Tibial nerve (tissue), 4 donors: ENCODE measurements around the gene NDUFAB1. TPM values are rescaled to one million over a fixed set of nuclear protein-coding genes. Genes with fewer than 3 reads are reported as not detected.
A peak's percentile ranks its signal among the peaks of the same experiment; 100 is the strongest.

Experiments
- DNase-seq, 2 donors: peaks; one replicate each; pipeline ENCODE4 v3.0.0-alpha.2; 2019; ENCODE audit warnings: low spot score in 2 of 2
- H3K27ac ChIP-seq, 4 donors: fragments of 200-600 bp; sonication (generic) in 3 of 4; one replicate each; pipeline ENCODE4 v1.5.1; 2017 to 2019; ENCODE audit warnings: mild to moderate bottlenecking in 1 of 4
- H3K27me3 ChIP-seq, 2 donors: fragments of 200-600 bp; sonication (generic) in 1 of 2; one replicate each; pipeline versions ENCODE4 v1.5.1 to v1.6.0; 2017 to 2019
- H3K36me3 ChIP-seq, 3 donors: fragments of 200-600 bp; sonication (generic); one replicate each; pipeline ENCODE4 v1.5.1; 2018 to 2019
- H3K4me1 ChIP-seq, 4 donors: fragments of 200-600 bp; sonication (generic) in 3 of 4; one replicate each; pipeline ENCODE4 v1.5.1; 2017 to 2019
- H3K4me3 ChIP-seq, 4 donors: fragments of 200-600 bp; sonication (generic) in 3 of 4; one replicate each; pipeline ENCODE4 v1.5.1; 2017 to 2019; ENCODE audit warnings: mild to moderate bottlenecking in 1 of 4, moderate library complexity in 1 of 4
- H3K9me3 ChIP-seq, 4 donors: fragments of 200-600 bp; sonication (generic) in 3 of 4; one replicate each; pipeline ENCODE4 v1.5.1; 2017 to 2019
- CTCF ChIP-seq, 5 experiments: fragments of 200-600 bp in 3 of 5; fragments of 450-650 bp in 2 of 5; sonication (generic) in 3 of 5; IDR thresholded peaks; one replicate each; pipeline ENCODE4 v1.5.1; 2016 to 2019; ENCODE audit warnings: antibody characterized with exemption in 5 of 5, mild to moderate bottlenecking in 3 of 5, moderate library complexity in 2 of 5
- EP300 ChIP-seq, 2 donors: sonication (generic); formaldehyde crosslinking; IDR thresholded peaks; one replicate each; pipeline ENCODE4 v1.6.1; 2017; ENCODE audit warnings: antibody characterized with exemption in 2 of 2, mild to moderate bottlenecking in 1 of 2
- POLR2A ChIP-seq, 2 donors: fragments of 450-650 bp; IDR thresholded peaks; one replicate each; pipeline ENCODE4 v1.6.1; 2017; ENCODE audit warnings: antibody characterized with exemption in 2 of 2, mild to moderate bottlenecking in 2 of 2, moderate library complexity in 2 of 2
- WGBS, 2 donors: methylation state at CpG; one replicate each; pipeline ENCODE4 v1.1.5; 2018; 5-methylcytosine and 5-hydroxymethylcytosine counted together
- total RNA-seq, 4 donors: library from RNA; depleted of rRNA; stranded (reverse); fragments of >200 nt; gene quantifications; one replicate each; pipeline ENCODE4 v1.1.0, GENCODE V29; 2016

The NDUFAB1 gene
- total RNA-seq, 4 donors from 2014 or later = 43.7 to 87.8 (median 67.1) TPM

- no peak for DNase-seq
- Histone ChIP-seq H3K36me3 (peaks cover 0 to 90% (median 44%) of the 10 kb centered on the region in 3 donors), H3K27ac (no peak overlapping the region), H3K4me3 (no peak overlapping the region), H3K4me1 (peaks cover 0 to 37% (median 18%) of the 10 kb centered on the region in 4 donors), H3K9me3 (no peaks in the 10 kb centered on the region), H3K27me3 (no peaks in the 10 kb centered on the region)
- WGBS, 2 donors = 91 to 92% methylated on average over 6 of the region's 6 CpGs
- TF ChIP-seq EP300 (IDR thresholded peaks at IDR 0.05) (no peak), CTCF (IDR thresholded peaks at IDR 0.05) (no peak), POLR2A (IDR thresholded peaks at IDR 0.05) (no peak)
These were observed 32.9 kb downstream of the NDUFAB1 start for GRCh38 chr16:23563186-23563585.

GRCh38 chr16:23562505-23562904, 33.6 kb downstream of the NDUFAB1 start:
- H3K4me1 ChIP-seq = peaks cover 0 to 38% (median 19%) of the 10 kb centered on the region in 4 donors
- WGBS, 2 donors = 91 to 94% methylated on average over 13 of the region's 13 CpGs
- peaks cover 0 to 83% (median 44%) of the 10 kb centered on the region in 3 donors for H3K36me3 ChIP-seq
- no peak for DNase-seq
- TF ChIP-seq POLR2A (IDR thresholded peaks at IDR 0.05) (no peak), CTCF (IDR thresholded peaks at IDR 0.05) (no peak), EP300 (IDR thresholded peaks at IDR 0.05) (no peak)
- H3K4me3 ChIP-seq = no peak overlapping the region
- no peaks in the 10 kb centered on the region for H3K27me3 ChIP-seq
- no peak overlapping the region for H3K27ac ChIP-seq
- no peaks in the 10 kb centered on the region for H3K9me3 ChIP-seq

- 80 to 81% methylated on average over 5 of the region's 5 CpGs for WGBS, 2 donors
- Histone ChIP-seq H3K27ac (no peak overlapping the region), H3K4me1 (peaks cover 0 to 42% (median 20%) of the 10 kb centered on the region in 4 donors), H3K36me3 (peaks cover 0 to 74% (median 35%) of the 10 kb centered on the region in 3 donors), H3K9me3 (no peaks in the 10 kb centered on the region), H3K4me3 (no peak overlapping the region), H3K27me3 (no peaks in the 10 kb centered on the region)
- no peak for DNase-seq
- TF ChIP-seq EP300 (IDR thresholded peaks at IDR 0.05) (no peak), CTCF (IDR thresholded peaks at IDR 0.05) (no peak), POLR2A (IDR thresholded peaks at IDR 0.05) (no peak)
These were observed 34.5 kb downstream of the NDUFAB1 start for GRCh38 chr16:23561586-23561985.

GRCh38 chr16:23557779-23558702, 38.1 kb downstream of the NDUFAB1 start:
- H3K27me3 ChIP-seq = no peaks in the 10 kb centered on the region
- H3K9me3 ChIP-seq = no peaks in the 10 kb centered on the region
- WGBS, 2 donors = 3 to 4% methylated on average over 25 to 36 of the region's 60 CpGs
- peaks cover 0 to 40% (median 17%) of the 10 kb centered on the region in 3 donors for H3K36me3 ChIP-seq
- TF ChIP-seq EP300 (IDR thresholded peaks at IDR 0.05) (no peak), POLR2A (IDR thresholded peaks at IDR 0.05) (no peak), CTCF (IDR thresholded peaks at IDR 0.05) (no peak)
- peak overlapping the region; percentile 73 to 97 (median 86) for H3K4me3 ChIP-seq
- H3K27ac ChIP-seq = peak overlapping the region; percentile 83 to 92 (median 92)
- H3K4me1 ChIP-seq = peaks cover 0 to 46% (median 22%) of the 10 kb centered on the region in 4 donors
- DNase-seq = peak; percentile 13 to 23
